ENCODE measurements around the gene ANO10.
A peak's percentile ranks its signal among the peaks of the same experiment; 100 is the strongest.

ANO10 gene

GRCh38 chr3:43632986-43633385, 11.2 kb upstream of the ANO10 start:
- Histone ChIP-seq H3K79me1 (ENCODE audit: low read length) (no peaks in the 10 kb centered on the region), H2BK120ac (ENCODE audit: low read depth, low read length) (no peak overlapping the region), H3K4me1 (ENCODE audit: control insufficient read depth, low read depth, low read length) (no peaks in the 10 kb centered on the region), H3K9ac (ENCODE audit: low read length) (no peak overlapping the region), H3K4me2 (ENCODE audit: low read length) (no peak overlapping the region), H4K8ac (ENCODE audit: low read depth, low read length) (no peak overlapping the region), H3K27ac (ENCODE audit: low read depth, low read length) (no peak overlapping the region), H3K36me3 (ENCODE audit: control insufficient read depth, insufficient read depth, low read length) (no peaks in the 10 kb centered on the region), H3K56ac (ENCODE audit: low read length) (no peak overlapping the region), H3K79me2 (ENCODE audit: control insufficient read depth, insufficient read depth, low read length) (no peaks in the 10 kb centered on the region), H2BK5ac (ENCODE audit: low read length) (no peak overlapping the region), H3K4ac (ENCODE audit: low read depth, low read length) (no peak overlapping the region), H3K27me3 (ENCODE audit: insufficient read depth, low read length, poor library complexity) (no peaks in the 10 kb centered on the region), H3K23ac (ENCODE audit: low read length) (no peak overlapping the region), H3K4me3 (ENCODE audit: low read length) (no peak overlapping the region), H3K18ac (ENCODE audit: low read length) (no peak overlapping the region), H2AK5ac (ENCODE audit: low read length) (no peak overlapping the region), H4K5ac (ENCODE audit: low read length) (no peak overlapping the region), H2BK15ac (replicated peaks; ENCODE audit: low read depth) (no peak overlapping the region)
- no CpG with 5 or more reads among the region's 7 CpGs for WGBS (ENCODE audit: extremely low coverage, insufficient coverage, low lambda C conversion rate)
- no peak for DNase-seq

- Histone ChIP-seq H3K36me3 (ENCODE audit: control insufficient read depth, insufficient read depth, low read length) (no peaks in the 10 kb centered on the region), H3K27me3 (ENCODE audit: insufficient read depth, low read length, poor library complexity) (no peaks in the 10 kb centered on the region), H2BK120ac (ENCODE audit: low read depth, low read length) (no peak overlapping the region), H3K9ac (ENCODE audit: low read length) (no peak overlapping the region), H4K5ac (ENCODE audit: low read length) (no peak overlapping the region), H2AK5ac (ENCODE audit: low read length) (no peak overlapping the region), H3K18ac (ENCODE audit: low read length) (no peak overlapping the region), H3K4ac (ENCODE audit: low read depth, low read length) (no peak overlapping the region), H3K4me2 (ENCODE audit: low read length) (no peak overlapping the region), H2BK15ac (replicated peaks; ENCODE audit: low read depth) (no peak overlapping the region), H2BK5ac (ENCODE audit: low read length) (no peak overlapping the region), H3K79me1 (ENCODE audit: low read length) (no peaks in the 10 kb centered on the region), H4K8ac (ENCODE audit: low read depth, low read length) (no peak overlapping the region), H3K56ac (ENCODE audit: low read length) (no peak overlapping the region), H3K79me2 (ENCODE audit: control insufficient read depth, insufficient read depth, low read length) (no peaks in the 10 kb centered on the region), H3K4me3 (ENCODE audit: low read length) (no peak overlapping the region), H3K4me1 (ENCODE audit: control insufficient read depth, low read depth, low read length) (no peaks in the 10 kb centered on the region), H3K23ac (ENCODE audit: low read length) (no peak overlapping the region), H3K27ac (ENCODE audit: low read depth, low read length) (no peak overlapping the region)
- WGBS (ENCODE audit: extremely low coverage, insufficient coverage, low lambda C conversion rate): no CpG with 5 or more reads among the region's 2 CpGs
- DNase-seq: peak; percentile 71
These were observed 10.5 kb upstream of the ANO10 start for GRCh38 chr3:43632269-43632733.

- Histone ChIP-seq H3K18ac (ENCODE audit: low read length) (no peak overlapping the region), H3K23ac (ENCODE audit: low read length) (no peak overlapping the region), H2BK15ac (replicated peaks; ENCODE audit: low read depth) (no peak overlapping the region), H3K79me2 (ENCODE audit: control insufficient read depth, insufficient read depth, low read length) (no peaks in the 10 kb centered on the region), H2BK5ac (ENCODE audit: low read length) (no peak overlapping the region), H2AK5ac (ENCODE audit: low read length) (no peak overlapping the region), H3K4ac (ENCODE audit: low read depth, low read length) (no peak overlapping the region), H3K4me1 (ENCODE audit: control insufficient read depth, low read depth, low read length) (no peaks in the 10 kb centered on the region), H3K79me1 (ENCODE audit: low read length) (no peaks in the 10 kb centered on the region), H3K27ac (ENCODE audit: low read depth, low read length) (no peak overlapping the region), H3K9ac (ENCODE audit: low read length) (no peak overlapping the region), H3K56ac (ENCODE audit: low read length) (no peak overlapping the region), H4K8ac (ENCODE audit: low read depth, low read length) (no peak overlapping the region), H3K4me2 (ENCODE audit: low read length) (no peak overlapping the region), H4K5ac (ENCODE audit: low read length) (no peak overlapping the region), H3K27me3 (ENCODE audit: insufficient read depth, low read length, poor library complexity) (no peaks in the 10 kb centered on the region), H3K4me3 (ENCODE audit: low read length) (no peak overlapping the region), H3K36me3 (ENCODE audit: control insufficient read depth, insufficient read depth, low read length) (no peaks in the 10 kb centered on the region), H2BK120ac (ENCODE audit: low read depth, low read length) (no peak overlapping the region)
- WGBS (ENCODE audit: extremely low coverage, insufficient coverage, low lambda C conversion rate): no CpG with 5 or more reads among the region's 1 CpG
- DNase-seq: no peak
These were observed 7.9 kb upstream of the ANO10 start for GRCh38 chr3:43629741-43630140.

GRCh38 chr3:43629257-43629656, 7.4 kb upstream of the ANO10 start:
- Histone ChIP-seq H4K5ac (ENCODE audit: low read length) (no peak overlapping the region), H3K79me1 (ENCODE audit: low read length) (no peaks in the 10 kb centered on the region), H4K8ac (ENCODE audit: low read depth, low read length) (no peak overlapping the region), H3K4me2 (ENCODE audit: low read length) (no peak overlapping the region), H3K4me1 (ENCODE audit: control insufficient read depth, low read depth, low read length) (no peaks in the 10 kb centered on the region), H3K36me3 (ENCODE audit: control insufficient read depth, insufficient read depth, low read length) (no peaks in the 10 kb centered on the region), H3K79me2 (ENCODE audit: control insufficient read depth, insufficient read depth, low read length) (no peaks in the 10 kb centered on the region), H3K23ac (ENCODE audit: low read length) (no peak overlapping the region), H3K18ac (ENCODE audit: low read length) (no peak overlapping the region), H3K4me3 (ENCODE audit: low read length) (no peak overlapping the region), H2AK5ac (ENCODE audit: low read length) (no peak overlapping the region), H3K56ac (ENCODE audit: low read length) (no peak overlapping the region), H3K4ac (ENCODE audit: low read depth, low read length) (no peak overlapping the region), H3K9ac (ENCODE audit: low read length) (no peak overlapping the region), H3K27me3 (ENCODE audit: insufficient read depth, low read length, poor library complexity) (no peaks in the 10 kb centered on the region), H2BK120ac (ENCODE audit: low read depth, low read length) (no peak overlapping the region), H2BK15ac (replicated peaks; ENCODE audit: low read depth) (no peak overlapping the region), H3K27ac (ENCODE audit: low read depth, low read length) (no peak overlapping the region), H2BK5ac (ENCODE audit: low read length) (no peak overlapping the region)
- DNase-seq: no peak

- Histone ChIP-seq H3K27me3 (ENCODE audit: insufficient read depth, low read length, poor library complexity) (no peaks in the 10 kb centered on the region), H4K5ac (ENCODE audit: low read length) (no peak overlapping the region), H3K4me2 (ENCODE audit: low read length) (no peak overlapping the region), H3K18ac (ENCODE audit: low read length) (no peak overlapping the region), H3K4ac (ENCODE audit: low read depth, low read length) (no peak overlapping the region), H3K56ac (ENCODE audit: low read length) (no peak overlapping the region), H3K4me3 (ENCODE audit: low read length) (no peak overlapping the region), H3K9ac (ENCODE audit: low read length) (no peak overlapping the region), H3K23ac (ENCODE audit: low read length) (no peak overlapping the region), H3K27ac (ENCODE audit: low read depth, low read length) (no peak overlapping the region), H3K79me2 (ENCODE audit: control insufficient read depth, insufficient read depth, low read length) (no peaks in the 10 kb centered on the region), H3K36me3 (ENCODE audit: control insufficient read depth, insufficient read depth, low read length) (no peaks in the 10 kb centered on the region), H2BK120ac (ENCODE audit: low read depth, low read length) (no peak overlapping the region), H2AK5ac (ENCODE audit: low read length) (no peak overlapping the region), H2BK5ac (ENCODE audit: low read length) (no peak overlapping the region), H4K8ac (ENCODE audit: low read depth, low read length) (no peak overlapping the region), H2BK15ac (replicated peaks; ENCODE audit: low read depth) (no peak overlapping the region), H3K4me1 (ENCODE audit: control insufficient read depth, low read depth, low read length) (peaks cover 2% of the 10 kb centered on the region), H3K79me1 (ENCODE audit: low read length) (no peaks in the 10 kb centered on the region)
- no CpG with 5 or more reads among the region's 2 CpGs for WGBS (ENCODE audit: extremely low coverage, insufficient coverage, low lambda C conversion rate)
- DNase-seq: no peak
These were observed 5.5 kb upstream of the ANO10 start for GRCh38 chr3:43627360-43627759.

GRCh38 chr3:43624619-43625305, 3.0 kb upstream of the ANO10 start:
- WGBS (ENCODE audit: extremely low coverage, insufficient coverage, low lambda C conversion rate): no CpG with 5 or more reads among the region's 6 CpGs
- no peak overlapping the region for H2AK5ac ChIP-seq (ENCODE audit: low read length)

More at GRCh38 chr3:43624619-43625305, 3.0 kb upstream of the ANO10 start:
- no peak overlapping the region for H4K5ac ChIP-seq (ENCODE audit: low read length)
- no peak overlapping the region for H3K4me3 ChIP-seq (ENCODE audit: low read length)
- no peak overlapping the region for H3K27ac ChIP-seq (ENCODE audit: low read depth, low read length)
- H3K27me3 ChIP-seq (ENCODE audit: insufficient read depth, low read length, poor library complexity): no peaks in the 10 kb centered on the region
- no peak overlapping the region for H2BK5ac ChIP-seq (ENCODE audit: low read length)
- no peak overlapping the region for H3K18ac ChIP-seq (ENCODE audit: low read length)
- H2BK120ac ChIP-seq (ENCODE audit: low read depth, low read length): no peak overlapping the region
- H3K23ac ChIP-seq (ENCODE audit: low read length): no peak overlapping the region
- peaks cover 2% of the 10 kb centered on the region for H3K4me1 ChIP-seq (ENCODE audit: control insufficient read depth, low read depth, low read length)
- no peak overlapping the region for H3K56ac ChIP-seq (ENCODE audit: low read length)
- H3K79me1 ChIP-seq (ENCODE audit: low read length): peaks cover 2% of the 10 kb centered on the region
- DNase-seq: no peak
- H3K9ac ChIP-seq (ENCODE audit: low read length): no peak overlapping the region
- H3K4ac ChIP-seq (ENCODE audit: low read depth, low read length): no peak overlapping the region
- H3K4me2 ChIP-seq (ENCODE audit: low read length): no peak overlapping the region
- H3K79me2 ChIP-seq (ENCODE audit: control insufficient read depth, insufficient read depth, low read length): peaks cover 3% of the 10 kb centered on the region
- no peak overlapping the region for H4K8ac ChIP-seq (ENCODE audit: low read depth, low read length)
- no peak overlapping the region for H2BK15ac ChIP-seq (replicated peaks; ENCODE audit: low read depth)
- no peaks in the 10 kb centered on the region for H3K36me3 ChIP-seq (ENCODE audit: control insufficient read depth, insufficient read depth, low read length)
